ENCODE results near the gene SAE1.

The SAE1 gene

DNA sequence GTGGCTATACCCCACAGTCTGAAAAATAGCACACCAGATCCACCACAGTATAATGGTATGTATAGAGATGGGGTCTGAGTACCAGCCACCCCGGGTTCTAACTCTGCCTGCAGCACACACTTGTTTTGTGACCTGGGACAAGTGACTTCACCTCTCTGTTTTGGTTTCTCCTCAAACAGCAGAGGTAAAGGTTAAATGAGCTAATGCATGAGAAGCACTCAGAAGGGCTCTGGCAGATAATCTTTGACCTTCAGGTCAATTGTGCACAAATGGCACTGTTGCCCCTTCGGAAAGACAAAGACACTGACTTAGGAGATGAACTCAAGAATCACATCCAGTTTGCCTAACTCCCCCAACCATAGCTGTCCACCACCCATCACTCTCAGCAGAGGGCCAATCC, 24.8 kb upstream of the SAE1 start:
- no peak for DNase-seq (ENCODE audit: insufficient read length, low spot score)
- FAIRE-seq: no peak

DNA sequence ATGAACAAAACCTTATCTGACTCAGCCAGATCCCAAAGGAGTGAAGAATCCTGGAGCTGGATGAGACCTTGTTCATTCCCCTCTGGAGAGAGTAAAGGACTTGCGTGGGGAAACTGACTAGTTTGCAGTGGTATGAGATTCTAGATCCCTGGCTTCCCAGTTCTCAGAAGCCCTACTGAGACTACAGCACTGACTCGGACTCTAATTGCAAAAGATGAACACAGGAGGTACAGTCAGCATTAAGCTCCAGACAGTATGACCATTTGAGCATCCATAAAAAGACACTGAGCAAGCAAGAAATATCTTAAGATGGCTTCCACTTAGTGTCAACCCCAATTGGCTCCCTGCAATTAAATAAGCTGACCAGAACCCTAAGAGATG, 23.8 kb upstream of the SAE1 start:
- FAIRE-seq: no peak

GRCh38 chr19:47107202-47107952, 23.3 kb upstream of the SAE1 start:
- FAIRE-seq: no peak

More for the DNA sequence above, 23.8 kb upstream of the SAE1 start:
- no peak for DNase-seq (ENCODE audit: insufficient read length, low spot score)

DNA sequence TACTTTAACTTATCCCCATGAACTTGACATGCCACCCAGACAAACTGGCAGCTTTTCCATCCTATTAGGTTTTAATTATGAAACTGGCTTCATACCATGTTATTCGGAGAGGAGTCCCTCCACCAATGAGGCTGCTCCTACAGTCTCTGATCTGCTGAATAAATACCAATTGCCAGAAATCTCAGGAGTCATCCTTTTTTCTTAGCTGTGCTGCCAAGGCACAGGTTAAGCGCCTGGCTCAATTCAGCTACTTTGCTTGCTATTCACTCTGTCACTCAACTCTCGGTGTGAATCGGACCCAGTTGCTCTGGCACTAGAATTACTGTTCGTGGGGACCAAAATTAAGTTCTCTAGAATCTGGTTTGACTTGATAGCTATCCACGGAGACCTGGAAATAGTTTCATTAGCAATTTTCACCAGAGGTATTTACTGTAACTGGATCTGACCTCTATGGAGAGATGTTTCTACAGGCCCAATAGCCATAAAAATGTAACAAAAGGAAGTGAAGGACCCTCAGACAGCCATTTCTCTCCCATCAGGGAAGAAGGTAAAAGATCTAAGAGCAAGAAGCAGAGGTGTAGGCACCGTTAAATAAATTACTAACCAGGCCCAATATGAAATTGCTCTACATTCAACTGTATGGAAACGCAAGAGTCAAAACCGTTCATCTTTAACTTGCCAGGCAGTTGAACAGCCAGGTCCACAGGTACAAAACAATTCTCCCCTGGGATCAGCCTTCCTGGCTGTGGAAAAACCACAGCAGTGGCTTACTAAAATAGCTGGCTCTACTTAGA, 22.5 kb upstream of the SAE1 start:
- no peak for FAIRE-seq
- no peak for DNase-seq (ENCODE audit: insufficient read length, low spot score)

More at GRCh38 chr19:47107202-47107952, 23.3 kb upstream of the SAE1 start:
- no peak for DNase-seq (ENCODE audit: insufficient read length, low spot score)

DNA sequence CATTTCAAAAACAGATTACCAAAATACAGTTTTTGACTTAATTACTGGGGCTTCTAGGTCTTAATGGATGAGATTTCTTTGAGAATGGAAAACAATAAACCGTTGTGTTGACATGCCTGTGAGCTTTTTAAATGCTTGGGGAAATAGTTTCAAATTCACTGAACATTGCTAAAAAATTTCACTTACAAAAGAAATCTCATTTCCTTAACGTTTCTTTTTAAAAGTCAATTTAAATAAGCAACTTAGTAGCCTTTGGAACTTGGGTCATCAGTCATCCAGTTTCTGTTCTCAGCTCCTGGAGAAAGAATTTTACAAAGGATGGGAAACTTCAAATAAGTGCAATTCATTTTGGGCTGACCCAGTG, 21.5 kb upstream of the SAE1 start:
- DNase-seq (ENCODE audit: insufficient read length, low spot score): no peak
- no peak for FAIRE-seq

DNA sequence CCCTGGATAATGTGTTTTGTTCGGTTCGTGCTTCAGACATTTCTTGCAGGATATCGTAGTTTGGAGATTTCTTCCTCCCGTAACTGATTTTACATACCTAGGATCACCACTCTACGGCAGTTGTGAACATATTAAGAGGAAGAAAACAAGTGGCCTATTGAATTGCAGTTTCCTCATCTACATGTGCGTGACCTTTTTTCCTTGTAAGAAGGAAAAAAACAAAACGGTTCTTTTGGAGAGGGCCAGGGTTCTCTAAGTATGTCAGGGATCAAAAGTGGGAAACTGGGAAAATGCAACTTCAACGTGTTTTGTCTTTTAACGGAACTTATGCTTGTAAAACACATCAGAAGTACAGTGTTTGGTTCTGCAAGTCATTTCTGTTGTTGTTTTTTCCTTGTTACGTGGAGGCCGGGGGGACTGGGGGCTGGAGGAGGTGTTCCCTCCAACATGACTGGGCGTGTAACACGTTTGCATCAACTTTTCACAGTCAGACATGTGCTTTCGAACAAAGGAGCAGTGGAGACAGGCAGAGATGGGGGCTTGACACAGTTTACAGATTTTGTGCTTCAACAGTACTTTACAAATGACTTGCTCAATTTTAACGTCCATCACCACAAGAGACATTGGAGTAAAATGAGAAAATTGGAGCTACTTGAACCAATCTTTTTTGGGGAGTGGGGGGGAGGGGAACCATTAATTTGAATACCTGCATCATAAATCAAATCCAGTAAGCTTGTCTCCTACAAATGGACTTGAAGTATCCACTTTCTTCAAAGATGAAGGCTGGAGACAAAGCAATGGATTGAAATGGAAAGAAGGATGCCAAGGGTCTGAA, 20.9 kb upstream of the SAE1 start:
- DNase-seq (ENCODE audit: insufficient read length, low spot score): no peak
- FAIRE-seq: peak; percentile 42

- FAIRE-seq: no peak
- no peak for DNase-seq (ENCODE audit: insufficient read length, low spot score)
These were observed 20.1 kb upstream of the SAE1 start for GRCh38 chr19:47110521-47111005.

DNA sequence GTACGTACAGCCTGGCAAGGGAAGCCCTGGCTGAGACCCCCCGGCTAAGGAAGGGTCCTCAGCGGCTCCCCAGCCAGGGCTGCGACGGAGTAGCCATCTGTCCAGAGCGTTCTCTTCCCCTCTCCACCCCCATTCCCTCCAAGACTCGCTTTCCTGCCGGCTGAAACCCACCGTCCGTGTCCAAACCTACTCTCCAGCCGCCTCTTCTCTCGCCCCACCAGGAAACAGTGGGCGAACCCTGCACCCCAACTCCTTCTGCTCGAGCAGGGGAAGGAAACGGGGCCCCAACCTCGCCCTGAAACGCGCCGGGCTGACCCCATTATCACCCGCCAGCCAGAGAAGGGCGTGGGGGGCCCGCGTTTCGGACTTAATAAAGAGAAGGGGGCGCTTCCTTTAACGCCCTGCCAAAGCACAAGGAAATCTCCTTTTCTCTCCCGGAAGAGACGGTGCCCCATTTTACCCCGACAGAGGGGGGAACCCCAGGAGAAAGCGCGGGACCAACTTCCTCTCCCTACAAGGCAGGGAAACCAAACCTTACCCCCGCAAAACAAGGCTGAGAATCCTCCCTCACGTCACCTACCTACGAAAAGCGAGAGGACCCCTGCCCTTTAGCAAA, 19.5 kb upstream of the SAE1 start:
- FAIRE-seq (no peak), DNase-seq (ENCODE audit: insufficient read length, low spot score) (no peak)

DNA sequence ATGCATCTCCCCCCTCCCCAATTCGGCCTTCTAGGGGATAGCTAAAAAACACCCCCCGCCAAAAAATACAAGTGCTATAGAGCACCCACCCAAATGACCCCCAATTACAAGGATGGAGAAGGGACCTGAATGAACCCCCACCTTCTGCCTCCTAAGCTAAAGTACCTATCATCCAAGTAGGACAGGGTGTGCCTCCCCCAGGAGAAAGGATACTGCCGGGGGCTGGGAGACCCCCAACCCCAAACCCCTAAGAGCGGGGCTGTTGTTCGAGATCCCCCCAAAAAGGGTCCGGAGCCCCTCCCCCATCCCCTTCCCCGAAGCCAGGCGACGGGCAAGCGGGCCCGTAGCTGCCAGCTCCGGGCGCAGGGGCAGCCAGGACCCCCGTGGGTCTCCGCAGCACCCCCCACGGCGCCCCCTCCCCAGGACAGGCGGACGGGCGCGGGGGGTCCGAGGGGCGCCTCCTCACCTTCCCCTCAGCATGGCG, 18.9 kb upstream of the SAE1 start:
- DNase-seq (ENCODE audit: insufficient read length, low spot score) (no peak), FAIRE-seq (no peak)

GRCh38 chr19:47112166-47112996, 18.3 kb upstream of the SAE1 start:
- DNase-seq (ENCODE audit: insufficient read length, low spot score) (peak; percentile 65), FAIRE-seq (no peak)

DNA sequence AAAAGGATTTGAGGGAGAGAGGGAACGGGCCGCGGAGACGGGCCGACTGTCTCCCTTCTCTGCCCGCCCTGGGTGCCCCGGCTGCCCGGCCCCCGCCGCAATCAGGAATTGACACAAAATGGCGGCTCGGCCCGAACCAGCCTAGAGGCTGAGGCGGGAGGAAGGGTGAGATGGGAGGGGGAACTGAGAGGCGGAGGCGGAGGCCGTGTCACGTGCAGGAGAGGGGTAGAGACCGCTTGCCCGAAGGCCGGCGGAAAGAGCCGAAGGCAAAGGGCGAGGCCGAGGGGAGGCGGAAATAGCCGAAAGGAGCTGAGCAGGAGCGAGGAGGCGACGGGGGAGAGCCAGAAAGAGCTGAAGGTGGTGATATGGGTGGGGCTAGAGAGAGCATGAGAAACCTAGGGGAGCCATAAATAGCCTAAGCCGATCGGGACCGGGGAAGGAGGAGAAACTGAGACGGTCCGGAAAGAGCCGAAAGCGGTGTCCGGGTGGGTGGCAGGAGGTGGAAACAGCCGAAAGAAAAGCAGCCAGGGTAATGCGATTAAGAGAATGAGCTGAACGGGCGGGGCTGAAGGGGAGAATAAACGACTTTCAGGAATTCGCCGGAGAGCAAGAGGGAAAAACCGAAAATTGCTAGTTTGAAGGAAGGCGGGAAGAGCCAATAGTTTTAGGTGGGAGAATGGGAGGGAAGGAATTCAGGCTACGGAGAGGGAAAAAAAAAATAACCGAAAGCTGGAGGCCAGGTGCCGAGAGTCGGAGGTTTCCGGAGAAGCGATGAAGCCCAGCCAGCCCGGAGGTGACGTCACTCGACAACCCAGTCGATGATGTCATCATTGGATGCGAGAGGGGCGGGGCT, 17.4 kb upstream of the SAE1 start, which contains the start of gene ZC3H4:
Gene ZC3H4, minus strand, starts transcription at position 780 of the 853 bp plus-strand sequence. CDS start 1,192 bp downstream, outside the sequence.
- DNase-seq (ENCODE audit: insufficient read length, low spot score) (peak; percentile 96), FAIRE-seq (peak; percentile 95)

DNA sequence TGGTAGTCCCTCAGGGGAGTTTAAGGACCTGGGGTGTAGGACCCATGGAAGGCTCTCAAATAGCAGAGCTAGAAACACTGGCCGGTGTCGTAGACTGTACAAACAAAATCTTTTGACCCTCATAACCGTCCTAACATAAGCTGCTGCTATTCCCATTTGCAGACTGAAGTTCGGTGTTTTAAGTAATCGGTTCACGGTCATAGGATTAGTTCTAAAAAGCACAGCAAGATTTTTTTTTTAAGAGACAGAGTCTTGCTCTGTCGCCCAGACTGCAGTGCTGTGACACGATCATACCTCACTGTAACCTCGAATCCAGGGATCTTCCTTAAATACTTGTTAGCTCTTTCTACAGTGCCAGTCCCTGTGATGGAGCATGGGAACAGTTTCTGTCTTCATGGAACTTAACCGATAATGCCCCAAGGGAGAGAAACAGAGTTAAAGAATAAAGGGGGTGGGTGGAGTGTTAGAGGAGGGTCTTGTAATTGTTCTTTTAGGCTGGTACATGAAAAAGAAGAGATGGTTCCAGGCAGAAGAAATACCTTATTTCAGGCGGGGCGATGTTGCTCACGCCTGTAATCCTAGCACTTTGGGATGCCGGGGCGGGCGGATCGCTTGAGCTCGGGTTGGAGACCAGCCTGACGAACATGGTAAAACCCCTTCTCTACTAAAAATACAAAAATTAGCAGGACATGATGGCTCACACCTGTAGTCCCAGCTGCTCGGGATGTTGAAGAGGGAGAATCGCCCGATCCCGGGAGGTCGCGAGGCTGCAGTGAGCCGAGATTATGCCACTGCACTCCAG, 16.6 kb upstream of the SAE1 start:
- FAIRE-seq (no peak), DNase-seq (ENCODE audit: insufficient read length, low spot score) (no peak)

- FAIRE-seq: no peak
These were observed 10.1 kb upstream of the SAE1 start for GRCh38 chr19:47120470-47121067.

GRCh38 chr19:47122359-47123335, 8.0 kb upstream of the SAE1 start:
- DNase-seq (ENCODE audit: insufficient read length, low spot score) (no peak), FAIRE-seq (peak; percentile 71)

More at GRCh38 chr19:47120470-47121067, 10.1 kb upstream of the SAE1 start:
- no peak for DNase-seq (ENCODE audit: insufficient read length, low spot score)

- DNase-seq (ENCODE audit: insufficient read length, low spot score) (no peak), FAIRE-seq (no peak)
These were observed 7.2 kb upstream of the SAE1 start for GRCh38 chr19:47123406-47123805.

All from HTR-8/SVneo (cell line).